IPS-15b (cell line): ENCODE results near the gene OR52J3.
"Not testable (repeated sequence)": the region's sequence is repeated elsewhere in the genome, so short reads cannot be mapped to it uniquely, and the experiment has no call there.

Experiments used
- H3K27me3 ChIP-seq: one replicate; pipeline ENCODE4 v1.6.1; 2013; ENCODE audit warnings: low read length; ENCODE audit not compliant: control insufficient read depth, insufficient read depth
- H3K36me3 ChIP-seq: one replicate; pipeline ENCODE4 v1.6.1; 2013; ENCODE audit warnings: low read length; ENCODE audit not compliant: control insufficient read depth, insufficient read depth
- H3K4me1 ChIP-seq: one replicate; pipeline ENCODE4 v1.6.1; 2013; ENCODE audit warnings: mild to moderate bottlenecking, low read length; ENCODE audit not compliant: control insufficient read depth, insufficient read depth
- H3K4me3 ChIP-seq: one replicate; pipeline ENCODE4 v1.5.1; 2013; ENCODE audit warnings: low read depth, low read length
- H3K9ac ChIP-seq: one replicate; pipeline ENCODE4 v1.6.1; 2013; ENCODE audit warnings: low read depth, mild to moderate bottlenecking, low read length
- H3K9me3 ChIP-seq: one replicate; pipeline ENCODE4 v1.6.1; 2013; ENCODE audit warnings: mild to moderate bottlenecking, low read length; ENCODE audit not compliant: control insufficient read depth, insufficient read depth

OR52J3 gene

DNA sequence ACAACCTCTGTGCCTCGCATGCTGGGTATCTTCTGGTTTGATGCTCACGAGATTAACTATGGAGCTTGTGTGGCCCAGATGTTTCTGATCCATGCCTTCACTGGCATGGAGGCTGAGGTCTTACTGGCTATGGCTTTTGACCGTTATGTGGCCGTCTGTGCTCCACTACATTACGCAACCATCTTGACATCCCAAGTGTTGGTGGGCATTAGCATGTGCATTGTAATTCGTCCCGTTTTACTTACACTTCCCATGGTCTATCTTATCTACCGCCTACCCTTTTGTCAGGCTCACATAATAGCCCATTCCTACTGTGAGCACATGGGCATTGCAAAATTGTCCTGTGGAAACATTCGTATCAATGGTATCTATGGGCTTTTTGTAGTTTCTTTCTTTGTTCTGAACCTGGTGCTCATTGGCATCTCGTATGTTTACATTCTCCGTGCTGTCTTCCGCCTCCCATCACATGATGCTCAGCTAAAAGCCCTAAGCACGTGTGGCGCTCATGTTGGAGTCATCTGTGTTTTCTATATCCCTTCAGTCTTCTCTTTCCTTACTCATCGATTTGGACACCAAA lies 516 bp downstream of the OR52J3 start:
- Histone ChIP-seq H3K36me3 (no peaks in the 10 kb centered on the region), H3K9ac (no peak overlapping the region), H3K4me1 (no peaks in the 10 kb centered on the region), H3K9me3 (no peaks in the 10 kb centered on the region), H3K4me3 (no peak overlapping the region), H3K27me3 (no peaks in the 10 kb centered on the region)

DNA sequence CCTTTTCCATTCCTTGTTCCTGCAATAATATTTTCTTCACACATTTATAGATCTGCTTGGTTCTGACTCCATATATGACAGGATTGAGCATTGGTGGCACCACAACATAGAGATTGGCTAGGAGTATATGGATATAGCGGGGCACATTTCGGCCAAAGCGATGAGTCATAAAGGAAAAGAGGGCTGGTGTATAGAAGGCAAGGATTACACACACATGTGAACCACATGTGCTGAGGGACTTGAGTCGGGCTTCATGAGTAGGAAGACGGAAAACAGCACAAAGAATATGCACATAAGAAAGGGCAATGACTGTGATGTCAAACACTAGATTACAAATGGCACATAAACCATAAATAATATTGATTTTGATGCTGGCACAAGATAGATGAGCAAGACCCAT lies 12.4 kb downstream of the OR52J3 start:
- H3K9ac ChIP-seq, H3K9me3 ChIP-seq, H3K36me3 ChIP-seq, H3K4me3 ChIP-seq, H3K4me1 ChIP-seq, H3K27me3 ChIP-seq: not testable (repeated sequence)

DNA sequence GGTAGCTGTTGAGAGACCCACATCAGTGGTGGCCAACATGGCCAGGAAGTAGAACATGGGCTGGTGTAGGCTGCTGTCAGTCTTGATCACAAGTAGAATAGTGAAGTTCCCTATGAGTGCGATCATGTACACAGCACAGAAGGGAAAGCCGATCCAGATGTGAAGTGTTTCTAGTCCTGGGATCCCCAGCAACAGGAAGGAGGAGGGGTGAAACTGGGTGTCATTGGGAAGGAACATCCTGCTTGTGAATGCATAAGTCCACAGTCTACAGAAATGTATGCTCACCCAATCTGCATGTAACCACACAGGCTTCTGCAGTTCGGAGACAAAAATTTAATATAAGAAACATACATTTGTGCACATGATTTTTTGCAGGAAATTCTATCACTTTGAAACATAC lies 13.1 kb downstream of the OR52J3 start, which contains the start of gene OR52E2:
Gene OR52E2, minus strand, starts transcription at position 237 of the 400 bp plus-strand sequence. Its CDS starts 0 bp downstream, at position 237.
- Histone ChIP-seq H3K4me1 (no peaks in the 10 kb centered on the region), H3K9me3 (no peaks in the 10 kb centered on the region), H3K36me3 (no peaks in the 10 kb centered on the region), H3K27me3 (no peaks in the 10 kb centered on the region), H3K4me3 (no peak within 1 kb of the TSS), H3K9ac (no peak within 1 kb of the TSS)

DNA sequence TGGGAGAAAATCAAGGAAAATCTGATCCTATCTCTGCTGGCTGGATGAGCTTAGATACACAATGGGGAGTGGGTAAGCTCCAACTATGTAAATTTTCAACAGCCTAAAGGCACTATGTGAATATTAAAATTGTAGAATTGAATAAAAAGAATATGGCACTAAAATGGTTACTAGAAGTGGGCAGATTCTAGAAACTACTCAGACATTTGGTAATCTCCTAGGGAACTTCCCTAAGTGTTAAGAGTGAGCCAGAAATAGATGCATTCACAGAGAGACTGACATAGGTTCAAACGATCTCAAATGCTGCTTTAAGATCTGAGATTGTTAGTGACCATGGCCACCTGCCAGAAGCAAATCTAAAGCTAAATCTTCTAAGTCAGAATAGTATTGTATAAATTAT lies 18.7 kb downstream of the OR52J3 start:
- Histone ChIP-seq H3K36me3 (no peaks in the 10 kb centered on the region), H3K27me3 (no peaks in the 10 kb centered on the region), H3K4me1 (no peaks in the 10 kb centered on the region), H3K9me3 (no peaks in the 10 kb centered on the region), H3K9ac (no peak overlapping the region), H3K4me3 (no peak overlapping the region)

DNA sequence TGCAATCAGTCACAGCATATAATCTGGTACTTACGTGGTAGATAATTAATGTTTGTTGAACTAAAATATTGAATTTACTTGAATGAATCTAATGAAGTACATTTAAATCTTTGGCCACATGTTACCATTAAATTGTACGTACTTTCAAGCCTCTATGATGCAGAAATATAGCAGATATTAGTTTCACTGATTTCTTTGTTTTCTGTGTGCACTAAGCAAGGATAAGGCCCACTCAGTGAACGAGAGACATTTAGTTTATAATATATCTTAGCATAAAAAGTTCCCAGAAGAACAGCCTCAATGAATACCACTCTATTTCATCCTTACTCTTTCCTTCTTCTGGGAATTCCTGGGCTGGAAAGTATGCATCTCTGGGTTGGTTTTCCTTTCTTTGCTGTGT lies 22.9 kb downstream of the OR52J3 start, which contains the start of gene OR52E1:
Gene OR52E1, plus strand, starts transcription at position 301 of the 400 bp plus-strand sequence.
- Histone ChIP-seq H3K9me3 (no peaks in the 10 kb centered on the region), H3K27me3 (no peaks in the 10 kb centered on the region), H3K4me1 (no peaks in the 10 kb centered on the region), H3K4me3 (no peak within 1 kb of the TSS), H3K36me3 (no peaks in the 10 kb centered on the region), H3K9ac (no peak within 1 kb of the TSS)

DNA sequence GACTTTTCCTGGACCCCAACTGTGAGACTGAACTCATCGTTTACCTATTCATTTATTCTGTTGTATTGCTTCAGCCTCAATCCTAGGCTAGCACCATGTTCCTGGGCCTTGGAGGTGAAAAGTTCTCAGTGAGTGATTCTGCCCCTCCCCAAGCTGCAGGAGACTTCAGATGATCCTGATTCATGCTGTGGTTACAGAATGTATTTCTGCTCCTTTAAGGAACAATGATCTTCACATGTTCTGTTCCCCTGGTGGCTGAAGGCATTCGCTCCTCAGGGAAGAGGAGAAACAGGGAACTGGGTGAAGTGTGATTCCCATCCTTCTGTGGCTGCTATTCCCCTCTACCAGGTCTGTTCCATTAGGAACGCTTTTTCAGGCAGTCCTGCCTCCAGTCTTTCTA lies 25.5 kb downstream of the OR52J3 start:
- no peak overlapping the region for H3K4me3 ChIP-seq
- no peaks in the 10 kb centered on the region for H3K4me1 ChIP-seq
- no peaks in the 10 kb centered on the region for H3K9me3 ChIP-seq
- no peak overlapping the region for H3K9ac ChIP-seq
- H3K36me3 ChIP-seq: no peaks in the 10 kb centered on the region
- no peaks in the 10 kb centered on the region for H3K27me3 ChIP-seq

DNA sequence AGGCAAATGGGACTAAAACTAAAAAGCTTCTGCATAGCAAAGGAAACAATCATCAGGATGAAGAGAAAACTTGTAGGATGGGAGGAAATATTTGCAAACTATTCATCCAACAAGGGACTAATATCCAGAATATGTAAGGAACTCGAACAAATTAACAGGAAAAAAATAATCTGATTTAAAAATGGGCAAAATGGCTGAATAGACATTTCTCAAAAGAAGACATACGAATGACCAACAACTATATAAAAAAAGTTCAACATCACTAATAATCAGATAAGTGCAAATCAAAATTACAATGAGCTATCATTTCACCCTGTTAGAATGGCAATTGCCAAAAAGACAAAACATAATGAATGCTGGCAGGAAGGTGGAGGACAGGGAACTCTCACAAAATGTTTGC lies 35.1 kb downstream of the OR52J3 start:
- Histone ChIP-seq H3K9me3 (no peaks in the 10 kb centered on the region), H3K4me1 (no peaks in the 10 kb centered on the region), H3K27me3 (no peaks in the 10 kb centered on the region), H3K36me3 (no peaks in the 10 kb centered on the region), H3K9ac (no peak overlapping the region), H3K4me3 (no peak overlapping the region)

DNA sequence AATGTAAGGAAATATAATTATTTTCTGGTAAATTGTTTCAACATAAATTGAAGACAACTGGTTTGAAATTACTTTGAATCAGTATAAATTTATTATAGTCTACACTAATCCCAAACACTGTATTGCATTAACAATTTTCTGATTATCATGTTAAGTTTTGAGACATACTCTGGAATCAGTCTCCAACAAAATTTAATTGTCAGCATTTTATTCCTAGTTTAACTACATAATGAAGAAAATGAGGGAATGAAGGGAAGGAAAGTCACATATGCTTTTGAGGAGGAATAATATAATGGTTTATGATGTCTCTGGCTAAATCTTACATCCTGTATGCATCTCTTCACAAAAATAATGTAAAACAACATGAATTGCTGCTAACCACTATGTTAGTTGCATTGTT lies 37.3 kb downstream of the OR52J3 start:
- H3K9ac ChIP-seq: no peak overlapping the region
- H3K27me3 ChIP-seq: no peaks in the 10 kb centered on the region
- no peaks in the 10 kb centered on the region for H3K9me3 ChIP-seq
- no peaks in the 10 kb centered on the region for H3K36me3 ChIP-seq
- no peak overlapping the region for H3K4me3 ChIP-seq
- H3K4me1 ChIP-seq: no peaks in the 10 kb centered on the region

DNA sequence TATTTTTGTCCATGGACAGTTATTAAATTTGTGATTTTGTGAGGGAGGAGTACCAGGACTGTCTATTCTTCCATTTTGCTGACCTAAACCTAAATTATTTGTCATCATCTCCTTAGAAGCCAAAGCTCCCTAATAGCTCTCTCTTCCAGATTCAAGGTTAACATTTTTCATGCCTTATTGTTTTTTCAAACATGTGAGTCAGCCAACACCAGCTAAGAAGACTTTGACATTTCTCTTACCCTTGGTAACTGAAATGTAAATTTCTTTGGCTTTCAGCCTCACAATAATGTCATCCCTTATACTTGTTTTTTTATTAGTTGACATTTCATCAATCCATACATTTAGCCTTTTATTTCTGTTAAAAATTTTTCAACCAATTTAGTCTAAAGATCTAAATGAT lies 42.2 kb downstream of the OR52J3 start:
- no peak overlapping the region for H3K4me3 ChIP-seq
- no peak overlapping the region for H3K9ac ChIP-seq
- no peaks in the 10 kb centered on the region for H3K27me3 ChIP-seq
- no peaks in the 10 kb centered on the region for H3K9me3 ChIP-seq
- no peaks in the 10 kb centered on the region for H3K4me1 ChIP-seq
- no peaks in the 10 kb centered on the region for H3K36me3 ChIP-seq

DNA sequence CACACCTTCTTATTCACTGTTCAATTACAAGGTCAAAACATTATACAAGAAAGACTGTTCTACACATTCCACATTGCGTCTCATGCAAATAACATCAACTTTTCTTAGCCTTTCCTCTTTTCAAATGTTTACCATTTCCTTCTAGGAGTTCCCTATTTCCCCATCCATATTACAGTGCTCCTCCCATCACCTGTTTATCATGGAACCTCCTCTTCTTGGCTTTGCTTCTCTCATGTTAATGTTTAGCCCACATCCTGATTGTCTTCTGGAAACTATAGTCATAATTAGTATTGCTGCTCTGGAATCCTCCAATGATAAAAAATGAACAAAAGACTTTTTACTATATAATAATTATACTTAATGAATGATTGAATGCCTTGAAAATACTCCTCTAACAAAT lies 44.3 kb downstream of the OR52J3 start:
- Histone ChIP-seq H3K36me3 (no peaks in the 10 kb centered on the region), H3K9me3 (no peaks in the 10 kb centered on the region), H3K9ac (no peak overlapping the region), H3K27me3 (no peaks in the 10 kb centered on the region), H3K4me3 (no peak overlapping the region), H3K4me1 (no peaks in the 10 kb centered on the region)

DNA sequence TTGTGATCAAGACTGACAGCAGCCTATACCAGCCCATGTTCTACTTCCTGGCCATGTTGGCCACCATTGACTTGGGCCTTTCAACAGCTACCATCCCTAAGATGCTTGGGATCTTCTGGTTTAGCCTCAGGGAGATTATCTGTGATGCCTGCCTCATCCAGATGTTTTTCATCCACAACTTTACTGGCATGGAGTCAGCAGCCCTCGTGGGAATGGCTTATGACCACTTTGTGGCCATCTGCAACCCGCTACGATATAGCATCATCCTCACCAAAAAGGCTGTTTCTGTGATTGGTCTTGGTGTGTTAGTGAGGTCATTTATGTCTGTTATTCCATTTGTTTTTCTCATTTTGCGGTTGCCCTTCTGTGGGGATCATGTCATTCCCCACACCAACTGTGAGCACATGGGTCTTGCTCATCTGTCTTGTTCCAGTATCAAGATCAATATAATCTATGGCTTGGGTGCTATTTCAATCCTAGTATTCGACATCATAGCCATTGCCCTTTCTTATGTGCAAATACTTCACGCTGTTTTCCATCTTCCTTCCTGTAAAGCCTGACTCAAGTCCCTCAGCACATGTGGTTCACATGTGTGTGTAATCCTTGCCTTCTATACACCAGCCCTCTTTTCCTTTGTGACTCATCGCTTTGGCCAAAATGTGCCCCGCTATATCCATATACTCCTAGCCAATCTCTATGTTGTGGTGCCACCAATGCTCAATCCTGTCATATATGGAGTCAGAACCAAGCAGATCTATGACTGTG lies 46.7 kb downstream of the OR52J3 start:
- H3K36me3 ChIP-seq: no peaks in the 10 kb centered on the region
- H3K27me3 ChIP-seq: no peaks in the 10 kb centered on the region
- H3K4me1 ChIP-seq: no peaks in the 10 kb centered on the region
- H3K9ac ChIP-seq: no peak overlapping the region
- no peak overlapping the region for H3K4me3 ChIP-seq
- no peaks in the 10 kb centered on the region for H3K9me3 ChIP-seq

DNA sequence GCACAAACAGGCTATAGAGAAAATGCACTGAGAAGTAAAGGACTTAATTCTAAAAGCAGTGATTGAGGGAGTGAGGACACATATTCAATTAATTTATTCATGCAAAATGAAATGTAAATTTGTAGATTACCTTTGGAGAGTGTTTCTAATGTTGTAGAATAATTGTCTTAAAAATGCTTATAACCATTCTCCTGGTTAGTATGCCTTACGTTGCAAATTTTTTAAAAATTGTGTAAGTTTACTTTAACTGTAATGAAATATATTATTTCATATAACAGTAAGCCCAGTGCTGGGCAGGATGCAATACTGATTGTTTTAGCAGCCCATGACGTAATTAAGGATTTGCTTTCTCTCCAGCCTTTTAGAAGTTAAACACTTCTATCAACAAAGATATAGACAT lies 49.7 kb downstream of the OR52J3 start:
- no peak overlapping the region for H3K9ac ChIP-seq
- no peaks in the 10 kb centered on the region for H3K9me3 ChIP-seq
- H3K27me3 ChIP-seq: no peaks in the 10 kb centered on the region
- H3K4me3 ChIP-seq: no peak overlapping the region
- H3K36me3 ChIP-seq: no peaks in the 10 kb centered on the region
- H3K4me1 ChIP-seq: no peaks in the 10 kb centered on the region
